ENCODE data around the gene ADSS1. TPM values are rescaled to one million over a fixed set of nuclear protein-coding genes. Genes with fewer than 3 reads are reported as not detected.

The ADSS1 gene
- polyA plus RNA-seq, 1 donor (not counting 4 experiments of a cell fraction or from before 2014, with no cell fraction given): 1.7 TPM

GRCh38 chr14:104777808-104778249 lies 53.8 kb downstream of the ADSS1 start:
- Histone ChIP-seq H3K27me3 (ENCODE audit: control insufficient read depth, extremely low read depth, insufficient read depth, low read length) (no peaks in the 10 kb centered on the region), H3K4me3 (ENCODE audit: control insufficient read depth in 2 of 3, extremely low read depth in 1 of 3, insufficient read depth in 2 of 3, low read depth in 1 of 3, low read length in 3 of 3) (no peak overlapping the region), H3K79me2 (ENCODE audit: control insufficient read depth, insufficient read depth, low read length) (peaks cover 2% of the 10 kb centered on the region), H3K4me1 (ENCODE audit: control insufficient read depth, extremely low read depth, insufficient read depth, low read length) (no peaks in the 10 kb centered on the region), H4K20me1 (ENCODE audit: control insufficient read depth, extremely low read depth, insufficient read depth, low read length) (peaks cover 4% of the 10 kb centered on the region), H3K9me3 (ENCODE audit: control insufficient read depth, low read depth, low read length) (no peaks in the 10 kb centered on the region), H3K9me1 (ENCODE audit: control insufficient read depth, extremely low read depth, insufficient read depth, low read length) (no peaks in the 10 kb centered on the region), H3K4me2 (ENCODE audit: control insufficient read depth, extremely low read depth, insufficient read depth, low read depth, low read length) (no peak overlapping the region), H2AFZ (ENCODE audit: control insufficient read depth, low read length) (no peak overlapping the region), H3K9ac (ENCODE audit: control insufficient read depth, extremely low read depth, insufficient read depth, low read length) (no peak overlapping the region), H3K36me3 (ENCODE audit: control insufficient read depth in 2 of 2, extremely low read depth in 1 of 2, insufficient read depth in 2 of 2, low read length in 2 of 2) (peaks cover 17 to 20% of the 10 kb centered on the region in 2 experiments), H3K27ac (ENCODE audit: control insufficient read depth, insufficient read depth, low read length) (no peak overlapping the region)
- dilution Hi-C loops (cut with MboI; ENCODE audit: extremely low pct_ligation_motif_present, low sequenced_read_pairs): no loop called here
- TF ChIP-seq EZH2 (IDR thresholded peaks at IDR 0.05; ENCODE audit: low read length) (no peak), CTCF (optimal IDR thresholded peaks at IDR 0.05 in 1 of 3, IDR thresholded peaks at IDR 0.05 in 1 of 3, conservative IDR thresholded peaks at IDR 0.05 in 1 of 3; ENCODE audit: extremely low read depth in 1 of 3, insufficient read depth in 2 of 3, low read length in 3 of 3) (no peak)
- DNase-seq (ENCODE audit: low read depth, low spot score) (no peak), FAIRE-seq (no peak)

GRCh38 chr14:104778694-104779331 lies 54.8 kb downstream of the ADSS1 start:
- H4K20me1 ChIP-seq (ENCODE audit: control insufficient read depth, extremely low read depth, insufficient read depth, low read length): peaks cover 4% of the 10 kb centered on the region
- H3K79me2 ChIP-seq (ENCODE audit: control insufficient read depth, insufficient read depth, low read length): peaks cover 5% of the 10 kb centered on the region
- H3K9me1 ChIP-seq (ENCODE audit: control insufficient read depth, extremely low read depth, insufficient read depth, low read length): no peaks in the 10 kb centered on the region
- FAIRE-seq: no peak
- dilution Hi-C loops (cut with MboI; ENCODE audit: extremely low pct_ligation_motif_present, low sequenced_read_pairs): no loop called here
- no peaks in the 10 kb centered on the region for H3K4me1 ChIP-seq (ENCODE audit: control insufficient read depth, extremely low read depth, insufficient read depth, low read length)
- no peak for TF ChIP-seq CTCF (optimal IDR thresholded peaks at IDR 0.05 in 1 of 3, IDR thresholded peaks at IDR 0.05 in 1 of 3, conservative IDR thresholded peaks at IDR 0.05 in 1 of 3; ENCODE audit: extremely low read depth in 1 of 3, insufficient read depth in 2 of 3, low read length in 3 of 3)
- no peak for TF ChIP-seq EZH2 (IDR thresholded peaks at IDR 0.05; ENCODE audit: low read length)
- no peak overlapping the region for H3K9ac ChIP-seq (ENCODE audit: control insufficient read depth, extremely low read depth, insufficient read depth, low read length)
- H3K9me3 ChIP-seq (ENCODE audit: control insufficient read depth, low read depth, low read length): no peaks in the 10 kb centered on the region
- H3K27ac ChIP-seq (ENCODE audit: control insufficient read depth, insufficient read depth, low read length): no peak overlapping the region
- H3K27me3 ChIP-seq (ENCODE audit: control insufficient read depth, extremely low read depth, insufficient read depth, low read length): no peaks in the 10 kb centered on the region
- no peak overlapping the region for H2AFZ ChIP-seq (ENCODE audit: control insufficient read depth, low read length)
- DNase-seq (ENCODE audit: low read depth, low spot score): no peak
- H3K36me3 ChIP-seq (ENCODE audit: control insufficient read depth in 2 of 2, extremely low read depth in 1 of 2, insufficient read depth in 2 of 2, low read length in 2 of 2): peaks cover 15% of the 10 kb centered on the region in 2 experiments
- H3K4me3 ChIP-seq (ENCODE audit: control insufficient read depth in 2 of 3, extremely low read depth in 1 of 3, insufficient read depth in 2 of 3, low read depth in 1 of 3, low read length in 3 of 3): no peak overlapping the region
- H3K4me2 ChIP-seq (ENCODE audit: control insufficient read depth, extremely low read depth, insufficient read depth, low read depth, low read length): no peak overlapping the region

Data from keratinocyte (primary cell).